AG08396 (cell line): Measurements from ENCODE around the gene MEF2D.
A peak's percentile ranks its signal among the peaks of the same experiment; 100 is the strongest.

ENCODE experiments used
- DNase-seq: peaks from one replicate; pipeline ENCODE4 v3.0.0; 2012; ENCODE audit warnings: low spot score, mixed read lengths

MEF2D gene

GRCh38 chr1:156524481-156524869 is 23.9 kb upstream of the MEF2D start:
- DNase-seq: no peak

- no peak for DNase-seq
Measured at GRCh38 chr1:156523801-156524480, 23.4 kb upstream of the MEF2D start.

- DNase-seq: no peak
Measured at GRCh38 chr1:156522443-156522970, 21.9 kb upstream of the MEF2D start.

- no peak for DNase-seq
Measured at GRCh38 chr1:156517748-156518147, 17.2 kb upstream of the MEF2D start.

GRCh38 chr1:156516821-156517220 is 16.2 kb upstream of the MEF2D start:
- DNase-seq: no peak

GRCh38 chr1:156515956-156516355 is 15.4 kb upstream of the MEF2D start:
- DNase-seq: no peak

GRCh38 chr1:156513185-156513584 is 12.6 kb upstream of the MEF2D start:
- DNase-seq: no peak

- no peak for DNase-seq
Measured at GRCh38 chr1:156511644-156512043, 11.1 kb upstream of the MEF2D start.

- DNase-seq: peak; percentile 80
Measured at GRCh38 chr1:156510709-156511108, 10.1 kb upstream of the MEF2D start.

GRCh38 chr1:156509424-156510034 is 9.0 kb upstream of the MEF2D start:
- no peak for DNase-seq

- DNase-seq: no peak
Measured at GRCh38 chr1:156508955-156509234, 8.3 kb upstream of the MEF2D start.

GRCh38 chr1:156508205-156508954 is 7.8 kb upstream of the MEF2D start:
- DNase-seq: peak; percentile 72

GRCh38 chr1:156506450-156506849 is 5.9 kb upstream of the MEF2D start:
- no peak for DNase-seq

GRCh38 chr1:156505679-156506298 is 5.2 kb upstream of the MEF2D start:
- DNase-seq: no peak

- DNase-seq: peak; percentile 90
Measured at GRCh38 chr1:156504821-156505678, 4.5 kb upstream of the MEF2D start.

GRCh38 chr1:156504438-156504813 is 3.9 kb upstream of the MEF2D start:
- no peak for DNase-seq

GRCh38 chr1:156503698-156504437 is 3.3 kb upstream of the MEF2D start:
- DNase-seq: no peak

GRCh38 chr1:156502894-156503697 is 2.5 kb upstream of the MEF2D start:
- peak; percentile 83 for DNase-seq

GRCh38 chr1:156502391-156502893 is 1.9 kb upstream of the MEF2D start:
- no peak for DNase-seq
